ENCODE data around the gene TMEM72.

Gene TMEM72

GRCh38 chr10:44975431-44976331, 64.5 kb downstream of the TMEM72 start:
- DNase-seq (ENCODE audit: low read depth): no peak
- H3K4me3 ChIP-seq (ENCODE audit: low read depth, low read length): no peak overlapping the region
- TF ChIP-seq CTCF (IDR thresholded peaks at IDR 0.05; ENCODE audit: control insufficient read depth, extremely low read depth, insufficient read depth): no peak

GRCh38 chr10:44976352-44977198, 65.4 kb downstream of the TMEM72 start:
- no peak for DNase-seq (ENCODE audit: low read depth)
- no peak overlapping the region for H3K4me3 ChIP-seq (ENCODE audit: low read depth, low read length)
- no peak for TF ChIP-seq CTCF (IDR thresholded peaks at IDR 0.05; ENCODE audit: control insufficient read depth, extremely low read depth, insufficient read depth)

- TF ChIP-seq CTCF (IDR thresholded peaks at IDR 0.05; ENCODE audit: control insufficient read depth, extremely low read depth, insufficient read depth): no peak
- H3K4me3 ChIP-seq (ENCODE audit: low read depth, low read length): peak overlapping the region; percentile 50
- DNase-seq (ENCODE audit: low read depth): no peak
These were observed 66.4 kb downstream of the TMEM72 start for GRCh38 chr10:44977287-44978212.

- TF ChIP-seq CTCF (IDR thresholded peaks at IDR 0.05; ENCODE audit: control insufficient read depth, extremely low read depth, insufficient read depth): no peak
- H3K4me3 ChIP-seq (ENCODE audit: low read depth, low read length): peak overlapping the region; percentile 50
- no peak for DNase-seq (ENCODE audit: low read depth)
These were observed 67.1 kb downstream of the TMEM72 start for GRCh38 chr10:44978213-44978569.

- TF ChIP-seq CTCF (IDR thresholded peaks at IDR 0.05; ENCODE audit: control insufficient read depth, extremely low read depth, insufficient read depth): no peak
- peak within 1 kb of the TSS; percentile 50 for H3K4me3 ChIP-seq (ENCODE audit: low read depth, low read length)
- DNase-seq (ENCODE audit: low read depth): peak; percentile 91
These were observed 67.6 kb downstream of the TMEM72 start, which contains the start of gene DEPP1 for GRCh38 chr10:44978570-44979280. TSS of gene DEPP1 (minus strand) at chr10:44978809. CDS start at chr10:44978030, 779 bp downstream.
